Measurements from ENCODE around the gene HIGD1B.
"Not testable (repeated sequence)": the region's sequence is repeated elsewhere in the genome, so short reads cannot be mapped to it uniquely, and the experiment has no call there.

Gene HIGD1B

GRCh38 chr17:44847586-44847985 is at the start of gene HIGD1B:
Gene HIGD1B, plus strand, starts transcription at chr17:44847883. Its CDS starts 270 bp downstream, at chr17:44848153.
- DNase-seq = no peak

- DNase-seq = no peak
Measured at GRCh38 chr17:44798356-44798755, 49.3 kb upstream of the HIGD1B start.

GRCh38 chr17:44801880-44802279 is 45.8 kb upstream of the HIGD1B start:
- no peak for DNase-seq

- no peak for DNase-seq
Measured at GRCh38 chr17:44804302-44805089, 43.2 kb upstream of the HIGD1B start.

- no peak for DNase-seq
Measured at GRCh38 chr17:44807093-44807816, 40.4 kb upstream of the HIGD1B start.

GRCh38 chr17:44807817-44808155 is 39.9 kb upstream of the HIGD1B start:
- no peak for DNase-seq

GRCh38 chr17:44808156-44808555 is 39.5 kb upstream of the HIGD1B start:
- no peak for DNase-seq

- not testable (repeated sequence) for DNase-seq
Measured at GRCh38 chr17:44808656-44809388, 38.9 kb upstream of the HIGD1B start.

GRCh38 chr17:44812263-44812662 is 35.4 kb upstream of the HIGD1B start:
- no peak for DNase-seq

GRCh38 chr17:44818508-44818907 is 29.2 kb upstream of the HIGD1B start:
- not testable (repeated sequence) for DNase-seq

GRCh38 chr17:44820631-44821212 is 27.0 kb upstream of the HIGD1B start:
- no peak for DNase-seq

GRCh38 chr17:44825236-44825635 is 22.4 kb upstream of the HIGD1B start:
- DNase-seq = not testable (repeated sequence)

GRCh38 chr17:44826123-44826790 is 21.4 kb upstream of the HIGD1B start:
- DNase-seq = no peak

GRCh38 chr17:44827863-44828262 is 19.8 kb upstream of the HIGD1B start:
- DNase-seq = no peak

- DNase-seq = no peak
Measured at GRCh38 chr17:44828919-44829522, 18.7 kb upstream of the HIGD1B start.

GRCh38 chr17:44829523-44830358 is 17.9 kb upstream of the HIGD1B start, which contains the start of gene GJC1:
Gene GJC1, minus strand, starts transcription at chr17:44830287. Its CDS starts 24,470 bp downstream, at chr17:44805817.
- DNase-seq = no peak

GRCh38 chr17:44830359-44831288 is 17.1 kb upstream of the HIGD1B start:
- no peak for DNase-seq

- DNase-seq = no peak
Measured at GRCh38 chr17:44831371-44831770, 16.3 kb upstream of the HIGD1B start.

- no peak for DNase-seq
Measured at GRCh38 chr17:44832805-44833204, 14.9 kb upstream of the HIGD1B start.

GRCh38 chr17:44837196-44837595 is 10.5 kb upstream of the HIGD1B start:
- no peak for DNase-seq

Data from stimulated activated CD4-positive, alpha-beta T cell treated with anti-CD3 and anti-CD28 coated beads, Interleukin-1b, Interleukin-23, amount 100 ng/mL, for 48 hours (primary cell).